K562 (cell line): ENCODE measurements around the gene IL17RB. TPM values are rescaled to one million over a fixed set of nuclear protein-coding genes. Genes with fewer than 3 reads are reported as not detected.

Experiments used
- ATAC-seq: fragments of 200-7000 bp; cut with Tn5 transposase; 3 replicates; pipeline ENCODE4 v1.9.1; 2020; ENCODE audit warnings: moderate library complexity
- BruUV-seq: library from RNA; stranded (reverse); fragments of 400-500 nt; replicated peaks from 2 replicates; lab custom pipeline; 2021; lab: Mats Ljungman, UMichigan
- CTCF ChIA-PET: fragments of 300-600 bp; formaldehyde crosslinking; extraction: SDS; loops from one replicate; lab custom pipeline; 2021; ENCODE audit warnings: low intra/inter-chr PET ratio; lab: Yijun Ruan, JAX
- POLR2A ChIA-PET: fragments of 300-600, 350-650 bp; sonication (Branson Sonifier 250); formaldehyde crosslinking; extraction: SDS; loops from one replicate; lab custom pipeline; 2021; ENCODE audit warnings: antibody characterized with exemption, inconsistent platforms; lab: Yijun Ruan, JAX
- DNase-seq, 4 experiments: peaks; one replicate each; pipeline versions ENCODE4 v3.0.0 to v3.0.0-alpha.2; 2011 to 2018; ENCODE audit warnings: low spot score in 3 of 4, mixed read lengths in 3 of 4; ENCODE audit errors: extremely low read depth in 1 of 4
- FAIRE-seq: peaks from 2 replicates; lab custom pipeline; 2011; peaks lifted over from hg19 to GRCh38; lab: Jason Lieb, UNC
- H2AFZ ChIP-seq: 2 replicates; pipeline ENCODE4 v1.6.0; 2011; ENCODE audit warnings: low read depth, low read length, control low read depth, inconsistent platforms
- H3K27ac ChIP-seq: fragments of 200-600 bp; 3 replicates; pipeline ENCODE4 v1.8.0; 2011; ENCODE audit warnings: low read depth, mild to moderate bottlenecking, control low read depth, inconsistent platforms, low read length, moderate library complexity, mixed read lengths; ENCODE audit errors: extremely low read depth
- H3K27me3 ChIP-seq, 2 experiments: fragments of 300-600 bp in 1 of 2; 2 replicates in 1 of 2; 3 replicates in 1 of 2; pipeline versions ENCODE4 v1.6.0 to v1.8.0; 2011; ENCODE audit warnings: inconsistent platforms in 2 of 2, low read length in 2 of 2, mild to moderate bottlenecking in 1 of 2, mixed read lengths in 1 of 2, moderate library complexity in 1 of 2; ENCODE audit not compliant: control insufficient read depth in 2 of 2, insufficient read depth in 2 of 2
- H3K36me3 ChIP-seq: fragments of 300-600 bp; 3 replicates; pipeline ENCODE4 v1.8.0; 2011; ENCODE audit warnings: mild to moderate bottlenecking, low read length, inconsistent platforms; ENCODE audit not compliant: control insufficient read depth, insufficient read depth
- H3K4me1 ChIP-seq, 2 experiments: fragments of 200-600 bp in 1 of 2; replicated peaks in 1 of 2; 2 replicates in 1 of 2; 3 replicates in 1 of 2; pipeline versions ENCODE4 v1.5.1 to v1.8.0; 2011; ENCODE audit warnings: inconsistent platforms in 2 of 2, low read length in 2 of 2, mild to moderate bottlenecking in 1 of 2, mixed read lengths in 1 of 2, moderate library complexity in 1 of 2; ENCODE audit not compliant: control insufficient read depth in 2 of 2, insufficient read depth in 2 of 2
- H3K4me2 ChIP-seq: 2 replicates; pipeline ENCODE4 v1.6.1; 2011; ENCODE audit warnings: low read length, control low read depth, inconsistent platforms, mixed read lengths; ENCODE audit not compliant: insufficient read depth
- H3K4me3 ChIP-seq: fragments of 200-600 bp; sonication (generic), shearing (Covaris generic); 2 replicates; pipeline ENCODE4 v1.5.1; 2016; ENCODE audit warnings: control low read depth, inconsistent platforms
- H3K79me2 ChIP-seq: fragments of 200-600 bp; 3 replicates; pipeline ENCODE4 v1.8.0; 2011; ENCODE audit warnings: low read length, inconsistent platforms; ENCODE audit not compliant: control insufficient read depth, insufficient read depth
- H3K9ac ChIP-seq, 2 experiments: 2 replicates each; pipeline versions ENCODE4 v1.6.0 to v1.6.1; 2011; ENCODE audit warnings: low read depth in 2 of 2, low read length in 2 of 2, control low read depth in 1 of 2, inconsistent platforms in 1 of 2, mild to moderate bottlenecking in 1 of 2, mixed read lengths in 1 of 2; ENCODE audit not compliant: insufficient read depth in 1 of 2
- H3K9me1 ChIP-seq: one replicate; pipeline ENCODE4 v1.6.0; 2011; ENCODE audit warnings: inconsistent platforms, mild to moderate bottlenecking, low read length, moderate library complexity; ENCODE audit not compliant: control insufficient read depth, insufficient read depth
- H3K9me3 ChIP-seq: replicated peaks from 2 replicates; pipeline ENCODE4 v1.5.1; 2011; ENCODE audit warnings: low read depth, low read length, inconsistent platforms; ENCODE audit not compliant: control insufficient read depth, insufficient read depth
- H4K20me1 ChIP-seq: replicated peaks from 2 replicates; pipeline ENCODE4 v1.6.1; 2011; ENCODE audit warnings: low read length, inconsistent platforms, mixed read lengths; ENCODE audit not compliant: control insufficient read depth, insufficient read depth
- DACH1 ChIP-seq: fragments of 450-650 bp; IDR thresholded peaks from 2 replicates; pipeline ENCODE4 v1.6.1; 2018; ENCODE audit not compliant: partially characterized antibody
- FOXA1 ChIP-seq: fragments of 450-650 bp; IDR thresholded peaks from 2 replicates; pipeline ENCODE4 v1.6.1; 2016; ENCODE audit warnings: mild to moderate bottlenecking, borderline replicate concordance
- HDGF ChIP-seq: fragments of 450-650 bp; IDR thresholded peaks from 2 replicates; pipeline ENCODE4 v1.6.1; 2016
- MBD2 ChIP-seq: sonication (generic); IDR thresholded peaks from 2 replicates; pipeline ENCODE4 v1.6.1; 2016; ENCODE audit warnings: low read depth, borderline replicate concordance
- NCOA6 ChIP-seq: fragments of 450-650 bp; IDR thresholded peaks from 2 replicates; pipeline ENCODE4 v1.6.1; 2017; ENCODE audit warnings: mild to moderate bottlenecking
- PTRF ChIP-seq: fragments of 450-650 bp; IDR thresholded peaks from 2 replicates; pipeline ENCODE4 v1.6.1; 2016; ENCODE audit warnings: mild to moderate bottlenecking, missing genetic modification characterization, missing compliant biosample characterization
- PYGO2 ChIP-seq: fragments of 450-650 bp; IDR thresholded peaks from 2 replicates; pipeline ENCODE4 v1.6.1; 2016; ENCODE audit warnings: mild to moderate bottlenecking, missing genetic modification characterization, moderate library complexity, missing compliant biosample characterization
- SREBF1 ChIP-seq: fragments of 150-350 bp; IDR thresholded peaks from 2 replicates; pipeline ENCODE4 v1.6.1; 2014; ENCODE audit warnings: antibody characterized with exemption, low read depth, low read length, borderline replicate concordance
- TFAM ChIP-seq: fragments of 250-450 bp; sonication (Bioruptor Pico); conservative IDR thresholded peaks from 2 replicates; pipeline ENCODE4 v1.5.0; 2021; ENCODE audit warnings: mild to moderate bottlenecking, moderate library complexity
- ZKSCAN3 ChIP-seq: fragments of 250-450 bp; sonication (Bioruptor Pico); IDR thresholded peaks from 2 replicates; pipeline ENCODE4 v1.4.0; 2020
- ZNF764 ChIP-seq: fragments of 250-450 bp; sonication (Bioruptor Pico); IDR thresholded peaks from 2 replicates; pipeline ENCODE4 v1.4.0; 2020; ENCODE audit warnings: low read depth, mild to moderate bottlenecking, moderate library complexity
- WGBS: fragments of 100-300 bp; shearing (Covaris generic); methylation state at CpG from one replicate; pipeline ENCODE4 v1.1.6; 2016; ENCODE audit warnings: low coverage, mixed read lengths; ENCODE audit not compliant: insufficient coverage; ENCODE audit errors: missing lambda C conversion rate; 5-methylcytosine and 5-hydroxymethylcytosine counted together
- in situ Hi-C: fragments of 300-500 bp; cut with MboI; formaldehyde crosslinking; loops from 4 replicates; pipeline ENCODE4 v1.15.0; 2018; ENCODE audit warnings: inconsistent platforms, mixed read lengths
- intact Hi-C: fragments of 100-400 bp; cut with micrococcal nuclease; formaldehyde crosslinking; loops from 2 replicates; pipeline ENCODE4 v1.14.2; 2022
- polyA plus RNA-seq, 8 experiments: library from polyadenylated mRNA; depleted of rRNA in 4 of 8; stranded (reverse) in 5 of 8; unstranded in 3 of 8; fragments of >200 nt; fragmentation: Nextera tagmentation in 2 of 8; fragmentation: Illumina TruSeq in 1 of 8; extraction: Ambion mirVana in 2 of 8; extraction: Trizol in 1 of 8; gene quantifications; 2 replicates each; pipeline versions ENCODE4 v1.2.1 to v1.2.3, GENCODE V29; 2011 to 2014; ENCODE audit warnings: inconsistent platforms in 1 of 8, missing spikeins in 1 of 8
- total RNA-seq, 7 experiments: library from RNA; depleted of rRNA in 6 of 7; stranded (reverse); fragments of >200 nt in 6 of 7; fragmentation: Illumina TruSeq in 2 of 7; extraction: Trizol in 2 of 7; gene quantifications; 2 replicates each; pipeline versions ENCODE4 v1.2.1 to v1.2.3, GENCODE V29; 2011 to 2021; ENCODE audit warnings: low replicate concordance in 1 of 7
- TF ChIP-seq, protein P1 (sequence below): fragments of 250-450 bp; sonication (Bioruptor Pico); IDR thresholded peaks from 2 replicates; pipeline ENCODE4 v1.4.0; 2020
- TF ChIP-seq, protein P2 (sequence below): fragments of 250-450 bp; sonication (Bioruptor Pico); IDR thresholded peaks from 2 replicates; pipeline ENCODE4 v1.8.0; 2022; ENCODE audit warnings: moderate library complexity, mild to moderate bottlenecking, inconsistent platforms
- TF ChIP-seq, protein P3 (sequence below): fragments of 450-650 bp; IDR thresholded peaks from 2 replicates; pipeline ENCODE4 v1.6.1; 2016; ENCODE audit warnings: mild to moderate bottlenecking

The IL17RB gene
- total and polyA plus RNA-seq, 9 of the 15 experiments (the other 6 are each of a cell fraction or from before 2014, with no cell fraction given), result 1.1 to 4.1 (median 1.7) TPM

DNA sequence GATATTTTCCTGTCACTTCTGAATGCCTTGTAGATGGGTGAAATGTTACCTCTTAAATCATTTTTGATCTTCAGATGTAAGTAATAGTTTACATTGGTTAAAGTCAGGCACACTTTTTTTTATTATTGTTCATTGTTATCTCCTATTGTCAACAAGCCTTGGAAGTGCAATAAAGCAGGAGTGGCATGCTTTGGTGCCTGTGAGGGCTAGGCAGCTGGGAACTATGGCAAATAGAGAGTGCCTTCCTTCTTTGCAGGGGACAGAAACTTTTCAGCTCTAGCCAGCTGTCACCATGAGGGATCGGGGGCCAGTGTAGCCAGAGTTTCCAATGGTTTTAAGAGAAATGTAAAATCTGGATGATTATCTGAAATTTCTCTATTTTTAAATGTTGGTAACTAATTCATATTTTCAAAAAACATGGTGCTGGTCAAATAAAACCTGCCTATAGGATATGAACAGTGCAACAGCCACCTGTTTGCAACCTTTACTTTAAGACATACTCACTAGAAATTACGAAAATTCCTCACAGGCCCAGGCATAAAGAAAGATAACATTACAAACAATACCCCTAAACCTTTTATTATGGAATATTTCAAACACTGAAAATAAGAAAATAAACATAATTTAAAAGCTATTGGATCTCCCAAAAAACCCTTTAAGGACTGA, 54.4 kb downstream of the IL17RB start (continued):
- TF ChIP-seq TFAM (CRISPR knock-in tag) (no peak), ZNF764 (no peak), NCOA6 (no peak)
- TF ChIP-seq, protein P1, sequence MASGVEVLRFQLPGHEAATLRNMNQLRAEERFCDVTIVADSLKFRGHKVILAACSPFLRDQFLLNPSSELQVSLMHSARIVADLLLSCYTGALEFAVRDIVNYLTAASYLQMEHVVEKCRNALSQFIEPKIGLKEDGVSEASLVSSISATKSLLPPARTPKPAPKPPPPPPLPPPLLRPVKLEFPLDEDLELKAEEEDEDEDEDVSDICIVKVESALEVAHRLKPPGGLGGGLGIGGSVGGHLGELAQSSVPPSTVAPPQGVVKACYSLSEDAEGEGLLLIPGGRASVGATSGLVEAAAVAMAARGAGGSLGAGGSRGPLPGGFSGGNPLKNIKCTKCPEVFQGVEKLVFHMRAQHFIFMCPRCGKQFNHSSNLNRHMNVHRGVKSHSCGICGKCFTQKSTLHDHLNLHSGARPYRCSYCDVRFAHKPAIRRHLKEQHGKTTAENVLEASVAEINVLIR (CRISPR knock-in tag), result no peak

DNA sequence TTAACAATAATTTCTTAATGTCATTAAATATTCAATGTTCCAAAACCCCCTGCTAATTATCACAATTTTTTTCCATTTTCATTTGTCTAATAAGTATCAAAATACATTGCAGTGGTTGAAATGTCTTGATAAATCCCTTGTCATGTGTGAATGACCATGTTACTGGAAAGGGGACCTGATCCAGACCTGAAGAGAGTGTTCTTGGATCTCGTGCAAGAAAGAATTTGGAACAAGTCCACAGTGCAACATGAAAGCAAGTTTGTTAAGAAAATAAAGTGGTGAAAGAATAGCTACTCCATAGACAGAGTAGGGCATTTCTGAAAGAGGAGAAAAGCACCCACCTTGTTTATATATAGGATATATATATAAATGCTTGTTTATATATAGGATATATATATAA, 55.7 kb downstream of the IL17RB start:
- Histone ChIP-seq H2AFZ (no peak overlapping the region), H3K4me3 (no peak overlapping the region), H3K79me2 (no peaks in the 10 kb centered on the region), H3K36me3 (no peaks in the 10 kb centered on the region), H4K20me1 (no peaks in the 10 kb centered on the region), H3K4me2 (no peak overlapping the region), H3K4me1 (no peaks in the 10 kb centered on the region), H3K9me1 (no peaks in the 10 kb centered on the region), H3K27me3 (peaks cover 0 to 5% of the 10 kb centered on the region in 2 experiments; a peak in 3 of 5 replicates), H3K9ac (no peak overlapping the region), H3K27ac (no peak overlapping the region), H3K9me3 (no peaks in the 10 kb centered on the region)
- ATAC-seq (no peak), DNase-seq (no peak), FAIRE-seq (no peak)
- CTCF ChIA-PET, result no interaction called here
- POLR2A ChIA-PET, result no interaction called here
- 0% methylated on average over 1 of the region's 1 CpG for WGBS
- intact Hi-C loops, result no loop called here
- no TSS peak for BruUV-seq
- in situ Hi-C loops, result no loop called here
- TF ChIP-seq MBD2, result no peak
- TF ChIP-seq, protein P2, sequence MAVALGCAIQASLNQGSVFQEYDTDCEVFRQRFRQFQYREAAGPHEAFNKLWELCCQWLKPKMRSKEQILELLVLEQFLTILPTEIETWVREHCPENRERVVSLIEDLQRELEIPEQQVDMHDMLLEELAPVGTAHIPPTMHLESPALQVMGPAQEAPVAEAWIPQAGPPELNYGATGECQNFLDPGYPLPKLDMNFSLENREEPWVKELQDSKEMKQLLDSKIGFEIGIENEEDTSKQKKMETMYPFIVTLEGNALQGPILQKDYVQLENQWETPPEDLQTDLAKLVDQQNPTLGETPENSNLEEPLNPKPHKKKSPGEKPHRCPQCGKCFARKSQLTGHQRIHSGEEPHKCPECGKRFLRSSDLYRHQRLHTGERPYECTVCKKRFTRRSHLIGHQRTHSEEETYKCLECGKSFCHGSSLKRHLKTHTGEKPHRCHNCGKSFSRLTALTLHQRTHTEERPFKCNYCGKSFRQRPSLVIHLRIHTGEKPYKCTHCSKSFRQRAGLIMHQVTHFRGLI (CRISPR knock-in tag), result no peak
- TF ChIP-seq, protein P3, sequence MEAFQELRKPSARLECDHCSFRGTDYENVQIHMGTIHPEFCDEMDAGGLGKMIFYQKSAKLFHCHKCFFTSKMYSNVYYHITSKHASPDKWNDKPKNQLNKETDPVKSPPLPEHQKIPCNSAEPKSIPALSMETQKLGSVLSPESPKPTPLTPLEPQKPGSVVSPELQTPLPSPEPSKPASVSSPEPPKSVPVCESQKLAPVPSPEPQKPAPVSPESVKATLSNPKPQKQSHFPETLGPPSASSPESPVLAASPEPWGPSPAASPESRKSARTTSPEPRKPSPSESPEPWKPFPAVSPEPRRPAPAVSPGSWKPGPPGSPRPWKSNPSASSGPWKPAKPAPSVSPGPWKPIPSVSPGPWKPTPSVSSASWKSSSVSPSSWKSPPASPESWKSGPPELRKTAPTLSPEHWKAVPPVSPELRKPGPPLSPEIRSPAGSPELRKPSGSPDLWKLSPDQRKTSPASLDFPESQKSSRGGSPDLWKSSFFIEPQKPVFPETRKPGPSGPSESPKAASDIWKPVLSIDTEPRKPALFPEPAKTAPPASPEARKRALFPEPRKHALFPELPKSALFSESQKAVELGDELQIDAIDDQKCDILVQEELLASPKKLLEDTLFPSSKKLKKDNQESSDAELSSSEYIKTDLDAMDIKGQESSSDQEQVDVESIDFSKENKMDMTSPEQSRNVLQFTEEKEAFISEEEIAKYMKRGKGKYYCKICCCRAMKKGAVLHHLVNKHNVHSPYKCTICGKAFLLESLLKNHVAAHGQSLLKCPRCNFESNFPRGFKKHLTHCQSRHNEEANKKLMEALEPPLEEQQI, result no peak
- TF ChIP-seq DACH1, result no peak
- TF ChIP-seq HDGF, result no peak
- TF ChIP-seq PTRF (tag), result no peak
- no peak for TF ChIP-seq FOXA1
- TF ChIP-seq ZKSCAN3, result no peak
- no peak for TF ChIP-seq SREBF1
- TF ChIP-seq PYGO2 (tag), result no peak
